Measurements from ENCODE around the gene GDF3. TPM values are rescaled to one million over a fixed set of nuclear protein-coding genes. Genes with fewer than 3 reads are reported as not detected.

GDF3 gene
- total and polyA plus RNA-seq, 2 of the 13 experiments (the other 11 are each of a cell fraction or from before 2014, with no cell fraction given), result not detected

- intact Hi-C loops (cut with micrococcal nuclease; ENCODE audit: unreplicated experiment), result no loop called here
- 26% methylated on average over 3 of the region's 3 CpGs for WGBS (ENCODE audit: low lambda C conversion rate)
- Histone ChIP-seq H3K79me2 (ENCODE audit: insufficient read depth, low read length) (no peaks in the 10 kb centered on the region), H3K4me1 (ENCODE audit: insufficient read depth, low read length) (peaks cover 20% of the 10 kb centered on the region), H3K36me3 (replicated peaks in 1 of 2; ENCODE audit: control insufficient read depth in 1 of 2, insufficient read depth in 2 of 2, low read length in 2 of 2) (no peaks in the 10 kb centered on the region), H3K4me3 (replicated peaks in 1 of 3; ENCODE audit: insufficient read depth in 1 of 3, low read depth in 2 of 3, low read length in 3 of 3) (no peak overlapping the region), H2AFZ (ENCODE audit: low read length) (no peak overlapping the region), H3K27me3 (ENCODE audit: control insufficient read depth in 1 of 2, insufficient read depth in 2 of 2, low read length in 2 of 2) (no peaks in the 10 kb centered on the region), H4K20me1 (ENCODE audit: insufficient read depth, low read length) (no peaks in the 10 kb centered on the region), H3K4me2 (ENCODE audit: low read depth, low read length) (no peak overlapping the region), H3K9ac (ENCODE audit: insufficient read depth, low read depth, low read length) (no peak overlapping the region), H3K27ac (ENCODE audit: extremely low read length, insufficient read depth, low read length) (no peak overlapping the region), H3K9me3 (ENCODE audit: low read length) (no peaks in the 10 kb centered on the region)
- no peak for FAIRE-seq
- no peak for DNase-seq (ENCODE audit: low spot score)
- no TSS peak for BruUV-seq (replicated peaks)
- in situ Hi-C loops (cut with HindIII; ENCODE audit: extremely low pct_ligation_motif_present, low pct_unique_long_range_greater_than_20kb), result no loop called here
- TF ChIP-seq HNRNPLL (IDR thresholded peaks at IDR 0.05; ENCODE audit: low read depth, low read length, poor library complexity, severe bottlenecking) (no peak), ZNF343 (CRISPR knock-in tag; IDR thresholded peaks at IDR 0.05) (no peak), CBX5 (CRISPR knock-in tag; IDR thresholded peaks at IDR 0.05; ENCODE audit: borderline replicate concordance) (no peak), FOXA1 (IDR thresholded peaks at IDR 0.05) (no peak), FOXA1 (CRISPR knock-in tag; IDR thresholded peaks at IDR 0.05) (no peak), GLI4 (CRISPR knock-in tag; IDR thresholded peaks at IDR 0.05; ENCODE audit: borderline replicate concordance) (no peak), MIXL1 (CRISPR knock-in tag; IDR thresholded peaks at IDR 0.05) (no peak), REPIN1 (CRISPR knock-in tag; IDR thresholded peaks at IDR 0.05; ENCODE audit: borderline replicate concordance, low read depth) (no peak), ZMAT5 (CRISPR knock-in tag; IDR thresholded peaks at IDR 0.05; ENCODE audit: borderline replicate concordance, low read depth) (no peak), BCLAF1 (IDR thresholded peaks at IDR 0.05) (no peak), SMAD1 (CRISPR knock-in tag; IDR thresholded peaks at IDR 0.05; ENCODE audit: borderline replicate concordance, low read depth) (no peak), REXO4 (CRISPR knock-in tag; IDR thresholded peaks at IDR 0.05; ENCODE audit: borderline replicate concordance) (no peak)
- TF ChIP-seq, protein P1, sequence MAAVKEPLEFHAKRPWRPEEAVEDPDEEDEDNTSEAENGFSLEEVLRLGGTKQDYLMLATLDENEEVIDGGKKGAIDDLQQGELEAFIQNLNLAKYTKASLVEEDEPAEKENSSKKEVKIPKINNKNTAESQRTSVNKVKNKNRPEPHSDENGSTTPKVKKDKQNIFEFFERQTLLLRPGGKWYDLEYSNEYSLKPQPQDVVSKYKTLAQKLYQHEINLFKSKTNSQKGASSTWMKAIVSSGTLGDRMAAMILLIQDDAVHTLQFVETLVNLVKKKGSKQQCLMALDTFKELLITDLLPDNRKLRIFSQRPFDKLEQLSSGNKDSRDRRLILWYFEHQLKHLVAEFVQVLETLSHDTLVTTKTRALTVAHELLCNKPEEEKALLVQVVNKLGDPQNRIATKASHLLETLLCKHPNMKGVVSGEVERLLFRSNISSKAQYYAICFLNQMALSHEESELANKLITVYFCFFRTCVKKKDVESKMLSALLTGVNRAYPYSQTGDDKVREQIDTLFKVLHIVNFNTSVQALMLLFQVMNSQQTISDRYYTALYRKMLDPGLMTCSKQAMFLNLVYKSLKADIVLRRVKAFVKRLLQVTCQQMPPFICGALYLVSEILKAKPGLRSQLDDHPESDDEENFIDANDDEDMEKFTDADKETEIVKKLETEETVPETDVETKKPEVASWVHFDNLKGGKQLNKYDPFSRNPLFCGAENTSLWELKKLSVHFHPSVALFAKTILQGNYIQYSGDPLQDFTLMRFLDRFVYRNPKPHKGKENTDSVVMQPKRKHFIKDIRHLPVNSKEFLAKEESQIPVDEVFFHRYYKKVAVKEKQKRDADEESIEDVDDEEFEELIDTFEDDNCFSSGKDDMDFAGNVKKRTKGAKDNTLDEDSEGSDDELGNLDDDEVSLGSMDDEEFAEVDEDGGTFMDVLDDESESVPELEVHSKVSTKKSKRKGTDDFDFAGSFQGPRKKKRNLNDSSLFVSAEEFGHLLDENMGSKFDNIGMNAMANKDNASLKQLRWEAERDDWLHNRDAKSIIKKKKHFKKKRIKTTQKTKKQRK (IDR thresholded peaks at IDR 0.05; ENCODE audit: low read length), result no peak
- CTCF ChIA-PET (ENCODE audit: low intra/inter-chr PET ratio, low total read pairs), result interaction anchor here (1.0 to 1.3 kb wide), 2 partner anchors 58 to 161 kb away, joined by 3 read pairs; no protein-coding TSS in a partner anchor
- POLR2A ChIA-PET, result no interaction called here
- no peak for ATAC-seq
Observed at GRCh38 chr12:7646178-7646475, 49.4 kb downstream of the GDF3 start.

All from HepG2 (cell line).